Parathyroid adenoma (tissue), 2 donors: ENCODE results near the gene IRAK1BP1.
"Not testable (repeated sequence)": the region's sequence is repeated elsewhere in the genome, so short reads cannot be mapped to it uniquely, and the experiment has no call there.

Experiments
- H2AFZ ChIP-seq: fragments of 300-600 bp; sonication (generic); one replicate; pipeline ENCODE4 v1.7.0; 2017; ENCODE audit warnings: antibody characterized with exemption, mild to moderate bottlenecking
- H3K27ac ChIP-seq: fragments of 300-600 bp; sonication (generic); one replicate; pipeline ENCODE4 v1.7.0; 2017
- H3K27me3 ChIP-seq: fragments of 300-600 bp; sonication (generic); one replicate; pipeline ENCODE4 v1.7.0; 2017; ENCODE audit warnings: low read length; ENCODE audit not compliant: control insufficient read depth, insufficient read depth
- H3K36me3 ChIP-seq: fragments of 300-600 bp; sonication (generic); one replicate; pipeline ENCODE4 v1.7.0; 2017; ENCODE audit warnings: low read length; ENCODE audit not compliant: control insufficient read depth, insufficient read depth
- H3K4me1 ChIP-seq: fragments of 300-600 bp; sonication (generic); one replicate; pipeline ENCODE4 v1.7.0; 2017; ENCODE audit warnings: control low read depth
- H3K4me2 ChIP-seq: fragments of 300-600 bp; sonication (generic); one replicate; pipeline ENCODE4 v1.7.0; 2017; ENCODE audit warnings: low read length
- H3K4me3 ChIP-seq: fragments of 300-600 bp; sonication (generic); one replicate; pipeline ENCODE4 v1.7.0; 2017; ENCODE audit warnings: low read depth, low read length
- H3K79me2 ChIP-seq: fragments of 300-600 bp; sonication (generic); one replicate; pipeline ENCODE4 v1.7.0; 2017; ENCODE audit warnings: control low read depth
- H3K9ac ChIP-seq: fragments of 300-600 bp; sonication (generic); one replicate; pipeline ENCODE4 v1.7.0; 2017; ENCODE audit warnings: mild to moderate bottlenecking
- H3K9me3 ChIP-seq: fragments of 300-600 bp; sonication (generic); one replicate; pipeline ENCODE4 v1.7.0; 2017; ENCODE audit warnings: low read length; ENCODE audit not compliant: control insufficient read depth
- TF ChIP-seq, protein P1 (sequence below): fragments of 300-600 bp; sonication (generic); IDR thresholded peaks from one replicate; pipeline ENCODE4 v1.7.0; 2017; ENCODE audit warnings: antibody characterized with exemption, mild to moderate bottlenecking
- donor health status: primary hyperparathyroidism.

IRAK1BP1 gene

DNA sequence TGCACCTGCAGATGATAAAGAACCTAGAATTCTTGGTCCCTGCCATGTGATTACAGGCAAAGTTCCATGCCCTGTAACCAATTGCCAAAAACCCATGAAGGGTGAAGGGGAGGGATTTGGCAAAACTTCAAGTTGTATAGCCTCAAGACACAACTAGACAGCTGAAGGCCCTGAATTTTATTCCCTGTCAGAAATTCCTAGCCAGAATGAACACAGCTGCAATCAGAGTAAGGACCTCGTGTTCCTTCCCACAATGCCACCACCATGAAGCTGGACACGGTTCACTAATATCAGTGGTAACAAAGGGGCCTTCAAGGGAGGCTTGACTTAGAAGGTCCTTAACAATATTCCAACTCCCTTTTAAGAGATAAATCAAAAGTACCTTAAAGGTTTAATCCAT, 22.5 kb upstream of the IRAK1BP1 start:
- Histone ChIP-seq H3K79me2 (no peaks in the 10 kb centered on the region), H3K9me3 (no peaks in the 10 kb centered on the region), H3K27ac (no peak overlapping the region), H3K4me1 (peaks cover 21% of the 10 kb centered on the region), H3K4me3 (no peak overlapping the region), H3K36me3 (no peaks in the 10 kb centered on the region), H3K27me3 (no peaks in the 10 kb centered on the region), H2AFZ (no peak overlapping the region), H3K4me2 (no peak overlapping the region), H3K9ac (no peak overlapping the region)
- TF ChIP-seq, protein P1, sequence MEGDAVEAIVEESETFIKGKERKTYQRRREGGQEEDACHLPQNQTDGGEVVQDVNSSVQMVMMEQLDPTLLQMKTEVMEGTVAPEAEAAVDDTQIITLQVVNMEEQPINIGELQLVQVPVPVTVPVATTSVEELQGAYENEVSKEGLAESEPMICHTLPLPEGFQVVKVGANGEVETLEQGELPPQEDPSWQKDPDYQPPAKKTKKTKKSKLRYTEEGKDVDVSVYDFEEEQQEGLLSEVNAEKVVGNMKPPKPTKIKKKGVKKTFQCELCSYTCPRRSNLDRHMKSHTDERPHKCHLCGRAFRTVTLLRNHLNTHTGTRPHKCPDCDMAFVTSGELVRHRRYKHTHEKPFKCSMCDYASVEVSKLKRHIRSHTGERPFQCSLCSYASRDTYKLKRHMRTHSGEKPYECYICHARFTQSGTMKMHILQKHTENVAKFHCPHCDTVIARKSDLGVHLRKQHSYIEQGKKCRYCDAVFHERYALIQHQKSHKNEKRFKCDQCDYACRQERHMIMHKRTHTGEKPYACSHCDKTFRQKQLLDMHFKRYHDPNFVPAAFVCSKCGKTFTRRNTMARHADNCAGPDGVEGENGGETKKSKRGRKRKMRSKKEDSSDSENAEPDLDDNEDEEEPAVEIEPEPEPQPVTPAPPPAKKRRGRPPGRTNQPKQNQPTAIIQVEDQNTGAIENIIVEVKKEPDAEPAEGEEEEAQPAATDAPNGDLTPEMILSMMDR, result no peak

DNA sequence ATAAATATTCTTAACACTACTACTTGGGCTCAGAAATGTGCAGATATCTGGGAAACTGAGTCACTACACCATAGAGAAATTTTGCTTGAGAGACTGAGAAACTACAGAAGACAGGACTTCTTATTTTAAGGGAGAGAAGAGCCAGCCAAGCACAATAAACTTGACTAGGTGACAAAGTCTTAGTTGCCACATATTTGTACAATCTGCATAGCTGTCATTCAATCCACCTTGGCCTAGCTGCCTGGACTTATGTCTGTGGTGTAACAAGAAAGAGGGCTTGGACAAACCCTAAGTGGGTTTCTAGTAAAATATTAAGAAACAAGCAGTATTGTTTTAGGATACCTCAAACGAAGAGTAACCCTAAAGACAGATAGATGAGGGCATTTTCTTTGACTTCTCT, 21.8 kb upstream of the IRAK1BP1 start:
- H3K4me1 ChIP-seq, result peaks cover 21% of the 10 kb centered on the region
- H3K4me3 ChIP-seq, result no peak overlapping the region
- no peak overlapping the region for H3K4me2 ChIP-seq
- no peaks in the 10 kb centered on the region for H3K9me3 ChIP-seq
- peak overlapping the region; percentile 8 for H3K27ac ChIP-seq
- H3K9ac ChIP-seq, result no peak overlapping the region
- no peaks in the 10 kb centered on the region for H3K36me3 ChIP-seq
- no peaks in the 10 kb centered on the region for H3K27me3 ChIP-seq
- no peaks in the 10 kb centered on the region for H3K79me2 ChIP-seq
- TF ChIP-seq, protein P1, result no peak
- peak overlapping the region; percentile 21 for H2AFZ ChIP-seq

DNA sequence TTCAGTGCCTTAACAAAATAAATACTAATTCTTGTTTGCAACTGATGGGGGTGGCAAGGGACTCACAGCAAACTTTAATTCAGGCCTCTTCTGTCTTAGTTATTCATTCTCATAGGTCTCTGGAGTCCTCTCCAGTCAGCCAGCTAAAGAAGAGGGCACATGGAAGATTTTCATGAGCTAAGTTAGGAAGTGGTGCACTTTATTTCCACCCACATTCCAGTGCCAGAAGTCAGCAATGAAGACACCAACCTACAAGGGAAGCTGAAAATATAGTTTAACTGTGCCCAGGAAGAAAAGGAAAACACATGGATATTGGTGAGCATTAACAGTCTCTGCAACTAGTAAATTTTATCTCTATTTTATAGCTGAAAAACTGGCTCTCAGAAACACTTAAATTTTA, 16.7 kb upstream of the IRAK1BP1 start:
- Histone ChIP-seq H3K79me2 (no peaks in the 10 kb centered on the region), H3K36me3 (no peaks in the 10 kb centered on the region), H3K9ac (no peak overlapping the region), H3K4me2 (no peak overlapping the region), H3K4me3 (no peak overlapping the region), H3K27me3 (no peaks in the 10 kb centered on the region), H3K27ac (no peak overlapping the region), H3K9me3 (no peaks in the 10 kb centered on the region), H2AFZ (no peak overlapping the region), H3K4me1 (peaks cover 14% of the 10 kb centered on the region)
- TF ChIP-seq, protein P1, result no peak

DNA sequence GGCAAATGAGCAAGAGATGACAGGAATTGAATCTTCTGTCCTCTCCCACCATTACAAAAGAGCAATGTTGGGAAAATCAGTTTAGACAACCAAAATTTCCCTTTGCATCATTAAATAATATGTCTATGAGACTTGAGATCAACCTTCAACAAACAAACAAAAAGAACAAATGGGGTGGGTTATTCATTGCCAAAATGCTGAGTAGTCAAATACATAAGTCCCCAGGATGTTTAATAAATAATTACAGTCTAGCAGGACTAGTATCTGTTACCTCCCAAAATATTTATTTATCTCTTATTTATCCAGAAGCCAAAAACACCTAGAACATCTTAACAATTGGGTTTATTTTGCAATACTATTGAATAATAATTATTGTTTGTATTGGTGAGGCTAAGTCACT, 16.2 kb upstream of the IRAK1BP1 start:
- no peaks in the 10 kb centered on the region for H3K36me3 ChIP-seq
- no peaks in the 10 kb centered on the region for H3K9me3 ChIP-seq
- peaks cover 9% of the 10 kb centered on the region for H3K4me1 ChIP-seq
- no peak overlapping the region for H3K27ac ChIP-seq
- H3K79me2 ChIP-seq, result no peaks in the 10 kb centered on the region
- no peak overlapping the region for H3K4me2 ChIP-seq
- no peak overlapping the region for H2AFZ ChIP-seq
- no peak overlapping the region for H3K9ac ChIP-seq
- TF ChIP-seq, protein P1, result no peak
- H3K4me3 ChIP-seq, result no peak overlapping the region
- H3K27me3 ChIP-seq, result no peaks in the 10 kb centered on the region

DNA sequence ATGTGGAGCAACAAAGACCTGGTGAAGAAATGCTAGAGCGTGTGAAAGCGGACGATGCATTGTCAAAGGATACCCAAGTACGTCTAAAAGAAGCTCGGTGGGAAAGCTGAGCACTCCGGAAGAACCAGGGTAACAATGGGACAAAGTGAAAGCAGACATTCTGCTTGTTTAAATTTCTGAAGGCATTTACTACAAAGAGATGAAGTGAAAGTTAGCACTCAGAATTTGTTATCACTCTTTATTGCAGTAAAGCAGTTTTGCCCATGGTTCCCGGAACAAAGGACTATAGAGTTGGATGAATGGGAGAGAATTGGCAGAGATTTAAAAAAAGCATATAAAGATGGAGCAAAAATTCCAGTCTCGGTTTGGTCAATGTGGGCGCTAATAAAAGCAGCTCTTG, 12.8 kb upstream of the IRAK1BP1 start:
- Histone ChIP-seq H3K27ac (no peak overlapping the region), H3K4me2 (no peak overlapping the region), H3K9ac (no peak overlapping the region), H3K4me3 (no peak overlapping the region), H3K9me3 (no peaks in the 10 kb centered on the region), H3K4me1 (no peaks in the 10 kb centered on the region), H3K27me3 (no peaks in the 10 kb centered on the region), H3K79me2 (no peaks in the 10 kb centered on the region), H2AFZ (no peak overlapping the region), H3K36me3 (no peaks in the 10 kb centered on the region)
- TF ChIP-seq, protein P1, result no peak

DNA sequence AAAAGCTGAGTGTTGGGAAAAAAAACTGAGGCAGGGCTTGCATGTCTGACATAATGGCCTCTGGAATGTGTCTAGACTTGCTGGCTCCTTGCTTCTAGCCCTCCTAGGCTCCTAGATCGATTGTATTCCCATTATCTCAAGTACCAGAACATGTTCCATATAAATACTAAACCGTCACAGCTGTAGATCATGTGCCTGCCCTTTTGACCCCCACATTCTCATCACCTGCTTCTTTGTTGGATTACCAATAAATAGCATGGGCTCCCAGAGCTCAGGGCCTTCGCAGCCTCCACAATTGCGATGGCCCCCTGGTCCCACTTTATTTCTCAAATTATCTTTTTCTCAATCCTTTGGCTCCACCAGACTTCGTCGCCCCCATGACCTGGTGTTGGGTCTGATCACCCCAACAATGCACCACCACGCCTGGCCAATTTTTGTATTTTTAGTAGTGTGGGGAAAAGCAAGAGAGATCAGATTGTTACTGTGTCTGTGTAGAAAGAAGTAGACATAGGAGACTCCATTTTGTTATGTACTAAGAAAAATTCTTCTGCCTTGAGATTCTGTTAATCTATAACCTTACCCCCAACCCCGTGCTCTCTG, 8.9 kb upstream of the IRAK1BP1 start:
- H3K9me3 ChIP-seq, H3K79me2 ChIP-seq, H2AFZ ChIP-seq, H3K9ac ChIP-seq, H3K4me1 ChIP-seq, H3K4me3 ChIP-seq, H3K27ac ChIP-seq, H3K27me3 ChIP-seq, H3K4me2 ChIP-seq, H3K36me3 ChIP-seq: not testable (repeated sequence)
